ENCODE measurements around the gene TRPV3.

- TF ChIP-seq CTCF (IDR thresholded peaks at IDR 0.05; ENCODE audit: insufficient read depth, low read length, poor library complexity, severe bottlenecking) (no peak), EZH2phosphoT487 (conservative IDR thresholded peaks at IDR 0.05; ENCODE audit: low read length) (no peak)
Observed at GRCh38 chr17:3526491-3526890, 31.1 kb downstream of the TRPV3 start.

All from SU-DHL-6 (cell line).